Measurements from ENCODE around the gene CHMP1A.

The CHMP1A gene

GRCh38 chr16:89607453-89607852, 50.1 kb downstream of the CHMP1A start:
- Histone ChIP-seq H3K36me3 (ENCODE audit: control insufficient read depth in 1 of 2, insufficient read depth in 2 of 2, low read length in 2 of 2) (no peaks in the 10 kb centered on the region), H3K4me1 (ENCODE audit: control insufficient read depth in 1 of 2, insufficient read depth in 2 of 2, low read length in 2 of 2) (peaks cover 13 to 18% of the 10 kb centered on the region in 2 donors), H3K27ac (ENCODE audit: low read depth, low read length) (no peak overlapping the region), H3K27me3 (ENCODE audit: control insufficient read depth in 1 of 2, insufficient read depth in 2 of 2, low read length in 2 of 2) (peaks cover 4% of the 10 kb centered on the region in 2 donors), H3K9ac (ENCODE audit: low read depth in 1 of 2, low read length in 2 of 2) (no peak overlapping the region), H3K9me3 (ENCODE audit: control insufficient read depth in 1 of 2, low read length in 2 of 2) (no peaks in the 10 kb centered on the region), H3K4me3 (ENCODE audit: low read depth in 1 of 2, low read length in 2 of 2) (no peak overlapping the region)

GRCh38 chr16:89606006-89606405, 51.5 kb downstream of the CHMP1A start:
- Histone ChIP-seq H3K9ac (ENCODE audit: low read depth in 1 of 2, low read length in 2 of 2) (no peak overlapping the region), H3K9me3 (ENCODE audit: control insufficient read depth in 1 of 2, low read length in 2 of 2) (no peaks in the 10 kb centered on the region), H3K27me3 (ENCODE audit: control insufficient read depth in 1 of 2, insufficient read depth in 2 of 2, low read length in 2 of 2) (peaks cover 4% of the 10 kb centered on the region in 2 donors), H3K4me3 (ENCODE audit: low read depth in 1 of 2, low read length in 2 of 2) (no peak overlapping the region), H3K27ac (ENCODE audit: low read depth, low read length) (no peak overlapping the region), H3K4me1 (ENCODE audit: control insufficient read depth in 1 of 2, insufficient read depth in 2 of 2, low read length in 2 of 2) (peaks cover 13 to 18% of the 10 kb centered on the region in 2 donors), H3K36me3 (ENCODE audit: control insufficient read depth in 1 of 2, insufficient read depth in 2 of 2, low read length in 2 of 2) (no peaks in the 10 kb centered on the region)

- Histone ChIP-seq H3K4me3 (ENCODE audit: low read depth in 1 of 2, low read length in 2 of 2) (no peak overlapping the region), H3K27me3 (ENCODE audit: control insufficient read depth in 1 of 2, insufficient read depth in 2 of 2, low read length in 2 of 2) (peaks cover 4% of the 10 kb centered on the region in 2 donors), H3K9ac (ENCODE audit: low read depth in 1 of 2, low read length in 2 of 2) (no peak overlapping the region), H3K9me3 (ENCODE audit: control insufficient read depth in 1 of 2, low read length in 2 of 2) (no peaks in the 10 kb centered on the region), H3K27ac (ENCODE audit: low read depth, low read length) (no peak overlapping the region), H3K36me3 (ENCODE audit: control insufficient read depth in 1 of 2, insufficient read depth in 2 of 2, low read length in 2 of 2) (no peaks in the 10 kb centered on the region), H3K4me1 (ENCODE audit: control insufficient read depth in 1 of 2, insufficient read depth in 2 of 2, low read length in 2 of 2) (peaks cover 13 to 18% of the 10 kb centered on the region in 2 donors)
Measured at GRCh38 chr16:89605186-89605970, 52.1 kb downstream of the CHMP1A start.

GRCh38 chr16:89604764-89605163, 52.7 kb downstream of the CHMP1A start:
- Histone ChIP-seq H3K4me1 (ENCODE audit: control insufficient read depth in 1 of 2, insufficient read depth in 2 of 2, low read length in 2 of 2) (peaks cover 13 to 18% of the 10 kb centered on the region in 2 donors), H3K27ac (ENCODE audit: low read depth, low read length) (no peak overlapping the region), H3K9ac (ENCODE audit: low read depth in 1 of 2, low read length in 2 of 2) (no peak overlapping the region), H3K4me3 (ENCODE audit: low read depth in 1 of 2, low read length in 2 of 2) (no peak overlapping the region), H3K9me3 (ENCODE audit: control insufficient read depth in 1 of 2, low read length in 2 of 2) (no peaks in the 10 kb centered on the region), H3K27me3 (ENCODE audit: control insufficient read depth in 1 of 2, insufficient read depth in 2 of 2, low read length in 2 of 2) (peaks cover 4% of the 10 kb centered on the region in 2 donors), H3K36me3 (ENCODE audit: control insufficient read depth in 1 of 2, insufficient read depth in 2 of 2, low read length in 2 of 2) (no peaks in the 10 kb centered on the region)

- no peaks in the 10 kb centered on the region for H3K9me3 ChIP-seq (ENCODE audit: control insufficient read depth in 1 of 2, low read length in 2 of 2)
- no peak overlapping the region for H3K4me3 ChIP-seq (ENCODE audit: low read depth in 1 of 2, low read length in 2 of 2)
- peaks cover 4% of the 10 kb centered on the region in 2 donors for H3K27me3 ChIP-seq (ENCODE audit: control insufficient read depth in 1 of 2, insufficient read depth in 2 of 2, low read length in 2 of 2)
- no peak overlapping the region for H3K9ac ChIP-seq (ENCODE audit: low read depth in 1 of 2, low read length in 2 of 2)
- no peaks in the 10 kb centered on the region for H3K36me3 ChIP-seq (ENCODE audit: control insufficient read depth in 1 of 2, insufficient read depth in 2 of 2, low read length in 2 of 2)
- H3K27ac ChIP-seq (ENCODE audit: low read depth, low read length), result no peak overlapping the region
- H3K4me1 ChIP-seq (ENCODE audit: control insufficient read depth in 1 of 2, insufficient read depth in 2 of 2, low read length in 2 of 2), result peaks cover 4 to 10% of the 10 kb centered on the region in 2 donors
Measured at GRCh38 chr16:89602952-89603590, 54.4 kb downstream of the CHMP1A start.

GRCh38 chr16:89602273-89602951, 55.1 kb downstream of the CHMP1A start:
- Histone ChIP-seq H3K9ac (ENCODE audit: low read depth in 1 of 2, low read length in 2 of 2) (no peak overlapping the region), H3K36me3 (ENCODE audit: control insufficient read depth in 1 of 2, insufficient read depth in 2 of 2, low read length in 2 of 2) (no peaks in the 10 kb centered on the region), H3K4me3 (ENCODE audit: low read depth in 1 of 2, low read length in 2 of 2) (no peak overlapping the region), H3K4me1 (ENCODE audit: control insufficient read depth in 1 of 2, insufficient read depth in 2 of 2, low read length in 2 of 2) (peaks cover 0 to 5% of the 10 kb centered on the region in 2 donors), H3K9me3 (ENCODE audit: control insufficient read depth in 1 of 2, low read length in 2 of 2) (no peaks in the 10 kb centered on the region), H3K27me3 (ENCODE audit: control insufficient read depth in 1 of 2, insufficient read depth in 2 of 2, low read length in 2 of 2) (peaks cover 4% of the 10 kb centered on the region in 2 donors), H3K27ac (ENCODE audit: low read depth, low read length) (no peak overlapping the region)

GRCh38 chr16:89601906-89602272, 55.6 kb downstream of the CHMP1A start:
- no peak overlapping the region for H3K9ac ChIP-seq (ENCODE audit: low read depth in 1 of 2, low read length in 2 of 2)
- peaks cover 0 to 5% of the 10 kb centered on the region in 2 donors for H3K4me1 ChIP-seq (ENCODE audit: control insufficient read depth in 1 of 2, insufficient read depth in 2 of 2, low read length in 2 of 2)
- peaks cover 4% of the 10 kb centered on the region in 2 donors for H3K27me3 ChIP-seq (ENCODE audit: control insufficient read depth in 1 of 2, insufficient read depth in 2 of 2, low read length in 2 of 2)
- no peak overlapping the region for H3K4me3 ChIP-seq (ENCODE audit: low read depth in 1 of 2, low read length in 2 of 2)
- H3K9me3 ChIP-seq (ENCODE audit: control insufficient read depth in 1 of 2, low read length in 2 of 2), result no peaks in the 10 kb centered on the region
- no peak overlapping the region for H3K27ac ChIP-seq (ENCODE audit: low read depth, low read length)
- H3K36me3 ChIP-seq (ENCODE audit: control insufficient read depth in 1 of 2, insufficient read depth in 2 of 2, low read length in 2 of 2), result no peaks in the 10 kb centered on the region

GRCh38 chr16:89600956-89601355, 56.6 kb downstream of the CHMP1A start:
- Histone ChIP-seq H3K9ac (ENCODE audit: low read depth in 1 of 2, low read length in 2 of 2) (no peak overlapping the region), H3K4me1 (ENCODE audit: control insufficient read depth in 1 of 2, insufficient read depth in 2 of 2, low read length in 2 of 2) (peaks cover 0 to 5% of the 10 kb centered on the region in 2 donors), H3K27me3 (ENCODE audit: control insufficient read depth in 1 of 2, insufficient read depth in 2 of 2, low read length in 2 of 2) (peaks cover 4% of the 10 kb centered on the region in 2 donors), H3K4me3 (ENCODE audit: low read depth in 1 of 2, low read length in 2 of 2) (no peak overlapping the region), H3K9me3 (ENCODE audit: control insufficient read depth in 1 of 2, low read length in 2 of 2) (no peaks in the 10 kb centered on the region), H3K36me3 (ENCODE audit: control insufficient read depth in 1 of 2, insufficient read depth in 2 of 2, low read length in 2 of 2) (no peaks in the 10 kb centered on the region), H3K27ac (ENCODE audit: low read depth, low read length) (no peak overlapping the region)

GRCh38 chr16:89600427-89600826, 57.1 kb downstream of the CHMP1A start:
- peaks cover 4% of the 10 kb centered on the region in 2 donors for H3K27me3 ChIP-seq (ENCODE audit: control insufficient read depth in 1 of 2, insufficient read depth in 2 of 2, low read length in 2 of 2)
- no peaks in the 10 kb centered on the region for H3K9me3 ChIP-seq (ENCODE audit: control insufficient read depth in 1 of 2, low read length in 2 of 2)

GRCh38 chr16:89599902-89600301, 57.6 kb downstream of the CHMP1A start:
- Histone ChIP-seq H3K27me3 (ENCODE audit: control insufficient read depth in 1 of 2, insufficient read depth in 2 of 2, low read length in 2 of 2) (peaks cover 4% of the 10 kb centered on the region in 2 donors), H3K9me3 (ENCODE audit: control insufficient read depth in 1 of 2, low read length in 2 of 2) (no peaks in the 10 kb centered on the region), H3K4me1 (ENCODE audit: control insufficient read depth in 1 of 2, insufficient read depth in 2 of 2, low read length in 2 of 2) (peaks cover 0 to 5% of the 10 kb centered on the region in 2 donors), H3K36me3 (ENCODE audit: control insufficient read depth in 1 of 2, insufficient read depth in 2 of 2, low read length in 2 of 2) (no peaks in the 10 kb centered on the region), H3K9ac (ENCODE audit: low read depth in 1 of 2, low read length in 2 of 2) (no peak overlapping the region), H3K27ac (ENCODE audit: low read depth, low read length) (no peak overlapping the region), H3K4me3 (ENCODE audit: low read depth in 1 of 2, low read length in 2 of 2) (no peak overlapping the region)

More at GRCh38 chr16:89600427-89600826, 57.1 kb downstream of the CHMP1A start:
- Histone ChIP-seq H3K36me3 (ENCODE audit: control insufficient read depth in 1 of 2, insufficient read depth in 2 of 2, low read length in 2 of 2) (no peaks in the 10 kb centered on the region), H3K9ac (ENCODE audit: low read depth in 1 of 2, low read length in 2 of 2) (no peak overlapping the region), H3K27ac (ENCODE audit: low read depth, low read length) (no peak overlapping the region), H3K4me3 (ENCODE audit: low read depth in 1 of 2, low read length in 2 of 2) (no peak overlapping the region), H3K4me1 (ENCODE audit: control insufficient read depth in 1 of 2, insufficient read depth in 2 of 2, low read length in 2 of 2) (peaks cover 0 to 5% of the 10 kb centered on the region in 2 donors)

Measured in duodenal mucosa (tissue), 2 donors.